Fibroblast of skin of abdomen (primary cell): ENCODE data around the gene APOA4.

Experiments
- DNase-seq: peaks from one replicate; pipeline ENCODE4 v3.0.0-alpha.2; 2013

The APOA4 gene

GRCh38 chr11:116798368-116798767 lies 24.7 kb downstream of the APOA4 start:
- DNase-seq, result no peak

GRCh38 chr11:116797816-116798215 lies 25.3 kb downstream of the APOA4 start:
- DNase-seq, result no peak

GRCh38 chr11:116796548-116796947 lies 26.6 kb downstream of the APOA4 start:
- no peak for DNase-seq

GRCh38 chr11:116794851-116795250 lies 28.3 kb downstream of the APOA4 start:
- no peak for DNase-seq

- no peak for DNase-seq
Measured at GRCh38 chr11:116793772-116794097, 29.4 kb downstream of the APOA4 start.

GRCh38 chr11:116792869-116793771 lies 30.0 kb downstream of the APOA4 start:
- peak; percentile 75 for DNase-seq

- no peak for DNase-seq
Measured at GRCh38 chr11:116792144-116792868, 30.8 kb downstream of the APOA4 start.

GRCh38 chr11:116791813-116792143 lies 31.3 kb downstream of the APOA4 start, which contains the start of gene APOA5:
TSS of gene APOA5 (minus strand) at chr11:116791879. CDS start at chr11:116791860, 19 bp downstream.
- DNase-seq, result no peak

- DNase-seq, result peak; percentile 57
Measured at GRCh38 chr11:116791002-116791812, 31.9 kb downstream of the APOA4 start.

GRCh38 chr11:116790167-116791001 lies 32.7 kb downstream of the APOA4 start:
- DNase-seq, result no peak

- no peak for DNase-seq
Measured at GRCh38 chr11:116788975-116789374, 34.1 kb downstream of the APOA4 start.

GRCh38 chr11:116788534-116788933 lies 34.6 kb downstream of the APOA4 start:
- no peak for DNase-seq

- DNase-seq, result peak; percentile 66
Measured at GRCh38 chr11:116787786-116788486, 35.2 kb downstream of the APOA4 start, which contains the start of gene ZPR1. TSS of gene ZPR1 (minus strand) at chr11:116788023. CDS start at chr11:116787990, 33 bp downstream.

GRCh38 chr11:116787436-116787785 lies 35.7 kb downstream of the APOA4 start:
- no peak for DNase-seq

- no peak for DNase-seq
Measured at GRCh38 chr11:116786966-116787365, 36.1 kb downstream of the APOA4 start.

- DNase-seq, result no peak
Measured at GRCh38 chr11:116786326-116786725, 36.8 kb downstream of the APOA4 start.

- DNase-seq, result no peak
Measured at GRCh38 chr11:116782728-116783127, 40.4 kb downstream of the APOA4 start.

GRCh38 chr11:116778556-116778955 lies 44.5 kb downstream of the APOA4 start:
- no peak for DNase-seq

GRCh38 chr11:116777056-116777455 lies 46.0 kb downstream of the APOA4 start:
- DNase-seq, result no peak

- no peak for DNase-seq
Measured at GRCh38 chr11:116776522-116776984, 46.6 kb downstream of the APOA4 start.

GRCh38 chr11:116775975-116776374 lies 47.1 kb downstream of the APOA4 start:
- no peak for DNase-seq
